HuH-7 (cell line): ENCODE data around the gene CACNA2D3.
"Not testable (repeated sequence)": the region's sequence is repeated elsewhere in the genome, so short reads cannot be mapped to it uniquely, and the experiment has no call there.

ENCODE experiments used
- DNase-seq: peaks from one replicate; pipeline ENCODE4 v3.0.0; 2011; ENCODE audit warnings: low spot score

CACNA2D3 gene

DNA sequence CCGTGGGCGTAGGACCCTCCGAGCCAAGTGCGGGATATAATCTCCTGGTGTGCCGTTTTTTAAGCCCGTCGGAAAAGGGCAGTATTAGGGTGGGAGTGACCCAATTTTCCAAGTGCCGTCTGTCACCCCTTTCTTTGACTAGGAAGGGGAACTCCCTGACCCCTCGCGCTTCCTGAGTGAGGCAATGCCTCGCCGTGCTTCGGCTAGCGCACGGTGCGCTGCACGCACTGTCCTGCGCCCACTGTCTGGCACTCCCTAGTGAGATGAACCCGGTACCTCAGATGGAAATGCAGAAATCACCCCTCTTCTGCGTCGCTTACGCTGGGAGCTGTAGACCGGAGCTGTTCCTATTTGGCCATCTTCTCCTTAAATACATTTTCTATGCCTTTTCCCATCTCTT lies 342.2 kb downstream of the CACNA2D3 start:
- not testable (repeated sequence) for DNase-seq

DNA sequence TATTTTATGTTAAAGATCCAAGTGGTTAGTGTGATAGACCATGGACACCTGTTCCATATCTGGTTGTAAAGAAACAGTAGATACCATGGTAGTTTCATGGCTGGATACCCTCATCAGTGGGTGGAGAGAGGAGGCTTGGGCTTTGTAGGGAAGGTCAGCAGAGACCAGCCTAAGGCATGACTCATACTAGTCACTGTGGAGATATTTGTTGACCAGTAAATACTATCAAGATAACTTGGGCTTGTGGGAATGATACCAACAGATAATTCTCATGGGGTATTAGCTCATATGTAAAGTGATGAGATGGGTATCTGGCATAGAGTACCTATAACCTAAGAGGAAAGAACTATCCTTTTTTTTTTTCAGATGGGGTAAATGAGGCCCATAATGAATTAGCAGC lies 354.5 kb downstream of the CACNA2D3 start:
- no peak for DNase-seq

DNA sequence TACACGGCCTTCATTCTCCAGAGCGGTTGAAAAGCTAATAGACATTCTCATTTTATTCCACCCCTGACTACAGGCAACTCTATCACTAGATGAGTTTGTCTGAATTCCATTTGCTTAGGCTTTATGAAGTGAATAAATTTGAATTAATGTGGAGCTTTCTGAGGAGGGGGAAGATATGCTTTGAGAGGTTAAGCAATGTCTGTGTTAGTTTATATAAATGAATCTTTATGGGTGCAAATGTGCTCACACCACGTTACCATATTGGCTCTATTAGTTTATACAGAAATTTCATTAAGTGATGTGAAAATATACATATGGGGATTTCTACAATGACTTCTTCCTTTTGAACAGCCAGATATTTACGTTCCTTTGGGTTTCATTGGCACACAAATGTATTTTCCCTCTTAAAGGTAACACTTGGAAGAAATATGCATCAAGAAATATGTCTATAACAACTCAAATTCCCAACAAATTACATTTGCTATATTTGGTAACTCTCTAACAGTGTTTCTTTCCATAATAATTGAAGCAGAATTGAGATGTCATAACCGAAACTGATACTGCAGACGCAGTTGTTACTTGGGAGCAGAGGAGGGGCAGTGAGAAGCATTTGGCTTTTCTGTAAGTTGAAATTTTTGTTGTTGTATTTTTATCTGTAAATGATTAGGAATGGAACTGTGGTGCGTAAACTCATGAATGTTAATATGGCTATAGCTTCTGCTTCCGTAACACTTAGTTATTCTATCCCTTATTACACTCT lies 359.4 kb downstream of the CACNA2D3 start:
- DNase-seq, result no peak

DNA sequence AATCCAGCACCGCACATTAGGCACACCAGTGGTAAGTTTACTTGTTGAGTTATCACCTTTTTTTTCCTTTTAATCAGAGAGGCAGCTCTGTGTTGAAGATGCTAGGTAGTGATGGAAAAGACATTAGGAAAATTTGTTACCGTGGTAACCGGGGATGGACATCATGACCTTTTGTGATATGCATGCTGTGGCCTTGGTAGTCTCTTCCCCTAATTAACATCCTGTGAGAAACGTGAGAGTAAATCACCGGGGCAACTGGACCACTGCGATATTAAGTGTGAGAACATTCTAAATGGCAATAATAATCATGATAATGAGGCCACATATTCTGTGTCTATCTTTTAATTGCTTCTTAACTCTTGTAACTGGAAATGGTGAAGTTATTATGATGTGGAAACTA lies 362.0 kb downstream of the CACNA2D3 start:
- DNase-seq, result no peak

DNA sequence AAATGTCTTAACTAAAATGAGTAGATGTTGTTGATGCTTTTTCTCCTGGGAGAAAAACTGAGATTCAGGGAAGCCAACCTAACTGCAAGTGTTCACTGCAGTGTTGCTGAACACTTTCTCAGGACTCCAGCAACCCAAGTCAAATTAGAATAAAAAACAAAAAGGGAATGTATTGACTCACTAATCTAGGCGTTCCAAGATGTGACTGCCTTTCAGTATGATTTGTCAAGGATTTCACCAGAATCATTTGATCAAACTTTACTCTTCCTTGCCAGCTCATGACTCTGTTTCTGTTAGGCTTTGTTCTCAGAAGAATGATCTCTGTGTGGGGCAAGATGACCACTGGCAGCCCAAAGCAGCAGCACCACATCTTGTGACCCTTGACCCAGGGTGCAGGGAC lies 364.0 kb downstream of the CACNA2D3 start:
- DNase-seq, result no peak

DNA sequence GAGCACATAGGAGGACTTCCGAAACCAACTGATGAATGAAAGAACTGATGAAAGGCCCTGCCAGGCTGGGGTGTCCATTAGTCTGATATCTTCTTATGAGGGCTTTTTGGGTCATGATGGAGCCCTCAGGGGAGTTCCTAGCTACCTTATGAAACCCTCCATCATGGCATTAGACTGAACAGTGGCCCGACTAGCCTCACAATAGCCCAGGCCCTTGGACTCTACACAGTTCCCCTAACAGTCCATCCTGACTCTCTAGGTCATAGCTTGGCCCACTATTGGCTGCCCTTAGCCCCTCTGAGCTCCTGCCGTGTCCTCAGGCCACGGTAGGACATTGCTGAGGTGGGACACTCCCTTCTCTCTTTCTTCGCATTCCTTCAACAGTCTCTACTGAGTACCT lies 365.9 kb downstream of the CACNA2D3 start:
- DNase-seq, result no peak

DNA sequence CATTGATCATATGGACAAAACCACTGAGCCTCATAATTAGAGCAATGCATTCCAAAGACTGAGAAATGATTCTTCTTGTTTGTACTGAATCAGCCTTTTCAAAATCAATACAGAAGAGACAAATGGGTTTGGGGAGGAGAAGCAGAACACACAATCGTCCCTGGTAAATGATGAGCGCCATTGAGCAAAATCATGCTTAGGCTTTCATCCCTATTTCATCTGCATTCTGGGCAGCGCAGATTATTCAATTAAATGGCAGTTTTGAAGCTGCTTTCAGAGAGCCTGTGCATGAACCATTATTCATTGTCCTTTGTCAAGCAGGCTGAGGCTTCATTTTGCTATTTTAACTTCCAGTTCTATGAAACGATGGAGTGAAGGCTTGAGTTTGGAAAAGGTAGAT lies 371.9 kb downstream of the CACNA2D3 start:
- DNase-seq, result no peak

DNA sequence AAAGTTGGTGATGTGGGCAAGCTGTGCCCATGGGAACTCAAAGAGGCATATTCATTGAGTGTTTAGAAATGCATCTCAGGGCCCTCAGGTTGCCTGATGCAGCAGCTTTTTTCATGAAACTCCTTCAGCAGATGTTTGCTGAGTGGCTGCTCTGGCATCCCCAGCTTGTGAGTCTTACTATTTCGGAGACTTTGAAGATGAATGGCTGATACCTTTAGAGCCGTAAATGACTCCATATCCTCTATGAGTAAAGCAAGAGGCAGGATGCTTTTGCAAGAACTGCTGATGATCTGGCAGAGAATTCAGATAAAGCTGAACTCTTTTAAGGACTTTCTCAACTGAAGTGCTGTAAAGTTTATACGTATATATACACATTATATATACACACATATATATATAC lies 384.3 kb downstream of the CACNA2D3 start:
- DNase-seq, result no peak

DNA sequence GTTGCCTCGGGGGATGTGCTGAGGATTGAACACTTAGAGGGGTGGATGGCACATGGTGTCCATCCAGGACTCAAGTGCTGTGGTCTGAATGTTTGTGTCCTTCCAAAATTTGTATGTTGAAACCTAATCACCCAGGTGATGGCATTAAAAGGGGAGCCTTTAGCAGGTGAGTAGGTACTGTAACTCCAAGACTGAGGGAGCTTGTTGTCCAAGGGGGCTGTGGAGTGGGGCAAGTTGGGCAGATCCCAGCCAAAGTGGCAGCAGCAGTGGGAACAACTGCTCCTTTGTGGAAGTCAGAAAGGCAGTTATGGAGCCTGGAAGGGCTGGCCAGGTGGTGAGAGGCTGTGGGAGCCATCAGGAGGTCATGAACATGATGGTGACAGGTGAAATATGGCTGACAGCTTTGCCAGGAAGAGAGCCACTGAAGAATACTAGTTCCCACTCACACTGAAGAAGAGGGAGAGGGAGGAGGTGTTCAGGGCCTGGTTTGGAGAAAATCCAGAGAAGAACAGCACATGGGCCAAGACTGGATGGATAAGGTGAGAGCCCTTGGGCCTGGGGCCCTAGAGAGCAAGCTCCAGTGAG lies 385.6 kb downstream of the CACNA2D3 start:
- DNase-seq, result no peak

DNA sequence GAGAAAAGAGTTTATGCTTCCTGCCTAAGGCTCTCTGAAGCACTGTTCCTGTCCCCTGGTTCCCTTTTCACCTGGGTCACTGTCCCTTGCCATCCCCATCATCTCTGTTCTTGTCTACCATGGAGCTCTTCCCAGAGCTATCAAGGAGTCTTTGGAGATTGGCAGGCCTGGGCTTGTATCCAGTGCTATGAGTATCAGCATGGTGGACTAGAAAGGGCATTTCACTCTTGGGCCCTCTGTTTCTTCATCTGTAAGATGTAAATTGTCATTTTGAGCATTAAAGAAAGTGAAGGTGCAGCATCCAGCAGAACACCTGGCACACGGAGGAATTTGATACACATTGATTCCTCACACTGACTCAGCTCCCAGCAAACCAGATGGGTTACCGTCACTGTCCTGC lies 388.2 kb downstream of the CACNA2D3 start:
- no peak for DNase-seq

DNA sequence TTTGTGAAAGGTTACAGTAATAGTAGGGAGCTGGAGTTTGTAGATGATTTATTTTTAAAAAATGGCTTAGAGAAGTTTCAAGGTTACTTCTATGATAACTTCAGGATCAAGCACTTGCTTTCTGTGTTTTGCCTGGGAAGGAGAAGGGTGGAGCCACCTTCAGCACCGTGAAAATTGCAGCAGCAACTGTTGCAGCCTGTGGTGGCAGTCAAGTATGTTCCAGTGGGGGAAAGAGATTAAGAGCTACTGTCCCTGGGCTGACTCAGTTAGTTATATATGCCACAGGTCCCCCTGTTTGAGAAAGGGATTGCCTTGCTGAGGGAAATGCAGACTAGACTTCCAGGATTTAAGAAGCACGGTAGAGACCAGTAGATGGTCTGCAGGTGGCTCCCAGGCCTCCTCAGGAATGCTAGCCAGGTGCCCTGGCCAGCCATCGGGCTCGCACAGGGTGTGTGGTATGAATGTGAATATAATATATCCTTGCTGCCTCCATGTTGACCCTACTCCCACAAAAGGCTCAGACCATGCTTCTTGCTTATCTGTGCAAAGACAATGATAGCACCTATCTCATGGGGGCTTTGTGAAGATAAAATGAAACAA lies 389.5 kb downstream of the CACNA2D3 start:
- no peak for DNase-seq

DNA sequence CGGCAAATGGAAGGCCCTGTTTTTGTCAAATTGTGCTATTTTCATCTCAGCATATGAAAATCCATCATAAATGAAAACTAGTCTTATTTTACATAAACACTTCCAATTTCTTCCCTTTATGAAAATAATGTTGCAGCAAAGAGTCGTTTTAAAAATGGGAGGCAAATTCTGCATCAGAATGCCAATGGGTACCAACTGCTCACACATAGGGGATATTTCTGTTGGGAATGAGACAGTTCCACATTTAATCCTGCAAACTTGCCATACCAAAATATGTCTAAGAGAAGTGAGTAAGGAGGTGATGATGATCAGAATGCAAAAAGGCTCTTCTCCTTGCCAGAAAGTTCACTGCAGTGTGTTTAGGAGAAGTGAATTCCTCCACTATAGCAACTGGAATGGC lies 391.7 kb downstream of the CACNA2D3 start:
- DNase-seq, result no peak

DNA sequence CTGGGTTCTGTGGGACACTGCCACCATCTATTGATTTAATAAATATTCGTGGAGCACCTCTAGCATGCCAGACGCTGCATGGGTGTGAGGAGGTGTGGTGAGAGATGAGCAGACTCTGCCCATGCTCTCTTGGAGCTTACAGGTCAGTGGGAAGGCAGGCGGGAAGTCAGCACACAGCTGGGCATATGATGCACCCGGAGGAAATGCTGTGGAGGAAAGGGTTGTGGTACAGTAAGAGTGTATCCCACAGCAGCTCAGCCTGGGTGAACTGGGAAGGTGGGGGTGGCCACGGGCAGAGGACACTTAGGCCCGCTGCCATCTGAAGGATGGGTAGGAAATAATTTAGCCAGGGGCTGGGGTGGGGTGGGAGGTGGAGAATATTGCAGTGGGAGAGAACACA lies 392.1 kb downstream of the CACNA2D3 start:
- no peak for DNase-seq

DNA sequence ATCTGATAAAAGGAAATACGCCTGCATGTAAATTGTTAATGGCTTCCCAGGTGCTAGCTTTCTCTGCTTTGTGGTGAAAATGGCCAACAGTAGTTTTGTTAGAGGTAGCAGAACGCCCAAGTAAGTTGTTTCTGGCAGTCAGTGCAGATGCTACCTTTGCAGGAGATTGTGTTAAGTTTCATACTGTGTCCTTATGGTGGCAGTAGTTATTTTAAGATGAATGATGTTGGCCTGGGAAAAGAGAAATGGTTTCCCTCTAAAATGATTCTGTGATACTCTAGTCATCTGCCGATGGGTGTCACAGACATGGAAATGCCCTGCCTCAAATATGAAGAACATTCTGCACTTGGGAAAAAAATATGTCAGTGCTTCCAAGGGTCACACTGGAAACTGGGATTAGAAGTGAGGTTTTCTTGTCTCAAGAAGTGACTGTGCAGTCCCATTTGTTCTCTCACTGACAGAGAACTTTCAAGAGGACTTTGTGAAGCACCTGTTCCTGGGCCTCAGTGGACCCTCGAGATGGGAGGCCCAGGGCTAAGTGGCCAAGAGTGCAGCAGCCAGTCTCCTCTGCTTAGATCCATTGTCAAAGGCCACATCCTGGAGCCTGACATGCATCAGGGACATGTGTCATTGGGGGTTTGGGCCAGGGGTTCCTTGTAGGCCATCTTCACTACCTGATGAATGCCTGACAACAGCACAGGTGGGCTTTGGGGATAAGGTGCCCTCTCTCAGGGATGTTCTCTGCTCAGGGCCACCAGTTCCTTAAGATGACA lies 393.3 kb downstream of the CACNA2D3 start:
- DNase-seq, result no peak

DNA sequence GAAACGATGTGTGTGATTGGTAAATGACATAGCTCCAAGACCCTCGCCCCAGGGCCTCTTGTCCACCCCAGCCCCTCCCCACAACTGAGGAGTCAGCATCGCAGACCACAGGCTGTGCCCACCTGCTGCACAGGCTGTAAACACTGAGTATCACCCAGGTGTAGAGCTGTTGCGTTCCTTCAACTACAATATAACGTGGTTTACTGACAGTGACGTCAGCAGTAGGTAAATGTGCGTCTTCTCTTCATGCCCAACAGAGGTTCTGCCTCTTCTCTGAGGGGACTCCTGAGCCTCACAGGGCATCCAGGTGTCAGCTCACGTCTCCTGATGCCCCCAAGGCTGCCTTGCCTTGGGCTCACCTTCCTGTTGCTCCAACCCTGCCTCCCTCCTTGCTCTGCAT lies 395.1 kb downstream of the CACNA2D3 start:
- DNase-seq, result no peak

DNA sequence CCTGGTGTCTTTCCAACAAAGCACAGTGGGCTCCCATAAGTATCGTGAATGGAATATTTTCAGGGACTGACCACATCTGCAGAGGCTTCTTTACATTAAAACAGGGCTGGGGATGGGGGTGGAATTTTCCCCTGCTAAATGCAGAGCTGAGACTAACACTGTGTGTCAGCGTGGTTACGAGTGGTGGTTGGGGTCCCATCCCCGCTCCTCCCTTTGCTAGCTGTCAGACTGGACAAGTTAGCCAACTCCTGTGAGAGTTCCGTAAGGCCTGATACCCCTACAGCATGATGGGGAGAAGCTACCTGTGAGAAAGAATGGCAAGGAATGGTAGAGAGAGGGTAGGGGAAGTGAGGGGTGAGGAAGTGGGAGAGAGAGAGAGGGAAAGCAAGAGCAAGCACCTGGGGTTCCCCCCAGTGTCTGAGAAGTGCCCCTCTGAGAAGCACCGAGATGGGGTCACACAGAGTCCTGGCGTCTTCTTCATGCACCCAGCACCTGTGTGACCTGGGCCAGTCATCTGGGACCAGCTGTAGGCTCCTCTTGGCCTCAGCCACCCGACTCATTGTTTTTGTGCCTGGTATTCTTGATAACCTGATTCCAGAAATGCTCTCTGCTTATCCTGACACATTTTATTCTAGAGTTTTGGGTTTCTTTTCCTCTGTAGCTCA lies 395.8 kb downstream of the CACNA2D3 start:
- no peak for DNase-seq

DNA sequence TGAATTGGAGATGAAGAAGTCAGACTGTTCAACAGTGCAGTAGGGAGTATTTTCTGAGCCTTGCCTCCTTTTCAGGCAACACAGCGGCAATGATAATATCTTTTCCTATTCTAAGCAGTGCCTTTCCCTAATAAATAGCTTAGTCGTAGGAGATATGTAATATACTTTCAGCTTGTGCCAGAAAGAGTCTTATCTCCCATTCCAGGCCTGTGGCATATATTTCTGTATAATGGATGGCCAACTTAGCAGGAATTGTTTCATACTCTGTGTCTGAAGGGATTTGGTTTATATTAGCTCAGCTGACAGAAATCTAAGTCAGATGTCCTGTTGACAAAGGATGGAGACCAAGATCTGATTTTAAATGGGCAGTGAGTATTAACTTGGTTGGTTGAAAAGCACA lies 397.1 kb downstream of the CACNA2D3 start:
- no peak for DNase-seq

DNA sequence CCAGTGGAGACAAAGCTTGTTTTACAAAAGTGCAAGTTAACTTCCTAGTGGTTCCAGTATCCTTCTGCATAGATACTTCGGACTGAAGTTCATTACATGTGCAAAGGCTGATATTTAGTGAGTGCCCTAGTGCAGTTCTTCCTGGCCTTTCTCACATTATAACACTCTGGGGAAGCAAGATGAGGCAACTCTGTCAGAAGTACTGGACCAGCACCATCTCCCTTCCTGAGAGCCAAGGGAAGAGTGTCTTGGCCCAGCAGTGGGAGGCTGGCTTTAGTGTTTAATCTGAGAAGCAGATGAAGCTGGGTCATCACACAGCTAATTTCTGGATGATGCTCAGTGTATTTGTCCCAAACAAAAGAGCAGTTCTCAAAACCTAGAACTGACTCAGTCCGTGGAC lies 397.7 kb downstream of the CACNA2D3 start:
- no peak for DNase-seq

DNA sequence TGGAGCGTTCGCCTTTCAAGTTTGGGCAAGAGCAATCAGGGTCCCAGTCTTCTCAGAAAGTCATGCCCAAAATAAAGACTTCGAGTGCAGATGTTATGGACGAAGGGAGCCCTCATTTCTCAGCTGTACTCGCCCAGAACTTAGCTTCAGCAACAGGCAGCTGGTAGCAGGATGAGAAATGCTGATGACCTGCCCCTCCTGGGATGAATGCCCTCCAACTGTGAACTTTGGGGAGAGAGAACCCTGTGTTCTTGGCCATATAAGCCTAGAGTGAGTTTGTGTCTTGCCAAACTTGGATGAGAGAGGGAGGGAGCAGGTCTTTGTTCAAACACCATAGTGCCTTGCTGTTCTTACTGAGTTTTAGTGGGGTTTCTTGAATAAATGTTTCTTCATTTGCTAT lies 405.2 kb downstream of the CACNA2D3 start:
- no peak for DNase-seq

DNA sequence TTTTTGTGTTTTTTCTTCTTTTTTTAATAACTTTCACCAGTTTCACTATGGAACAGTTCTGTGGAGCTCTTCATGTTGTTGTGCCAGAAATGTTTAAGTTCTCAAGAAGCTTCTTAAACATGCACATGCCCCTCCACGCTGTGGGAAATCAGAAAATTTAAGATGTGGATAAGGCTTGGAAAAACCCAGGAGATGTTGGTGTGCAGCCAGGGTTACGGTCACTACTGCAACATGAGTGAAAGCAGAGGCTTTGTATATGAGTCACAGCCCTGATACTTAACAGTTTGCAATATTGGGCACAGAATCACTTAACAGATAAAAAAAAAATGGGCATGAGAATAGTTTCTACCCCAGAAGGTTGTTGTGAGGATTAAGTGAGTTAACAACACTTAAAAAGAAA lies 405.6 kb downstream of the CACNA2D3 start:
- no peak for DNase-seq

DNA sequence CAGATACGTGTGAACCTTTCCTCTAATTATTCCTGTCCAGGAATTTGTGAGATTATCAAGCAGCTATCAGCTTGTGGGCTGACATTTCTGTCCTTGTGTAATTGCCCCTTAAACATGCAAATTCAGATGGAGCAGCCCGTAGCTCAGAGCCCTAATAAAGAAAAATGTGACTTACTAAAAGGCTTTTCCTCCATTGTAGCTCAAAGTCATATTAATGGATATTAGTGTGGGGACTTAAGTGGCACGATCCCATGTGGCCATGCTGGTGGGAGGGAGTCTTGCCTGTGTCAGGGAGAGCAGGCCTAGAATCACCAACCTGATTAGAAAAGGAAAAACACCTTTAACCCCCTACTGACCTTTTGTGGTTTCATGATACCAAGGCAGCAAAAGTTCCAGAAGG lies 406.3 kb downstream of the CACNA2D3 start:
- no peak for DNase-seq

DNA sequence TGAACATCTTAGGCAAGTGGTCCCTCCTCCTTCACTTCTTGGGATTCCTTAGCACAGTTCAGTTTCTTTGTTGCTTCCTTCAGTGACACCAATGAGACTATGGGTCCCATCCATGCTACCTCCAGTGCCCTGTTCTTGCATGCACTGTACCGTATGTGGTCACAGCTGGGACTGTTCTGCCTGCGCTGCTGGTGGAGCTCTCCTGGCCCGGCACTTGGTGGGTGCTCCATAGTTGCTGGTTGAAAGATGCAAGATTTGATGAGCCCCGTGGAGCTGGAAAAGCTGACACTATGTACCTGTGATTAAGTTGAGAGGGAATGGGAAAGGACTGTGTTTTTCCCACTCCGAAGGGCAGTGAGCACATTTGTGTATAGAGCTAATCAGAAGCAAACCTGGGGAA lies 407.7 kb downstream of the CACNA2D3 start:
- DNase-seq, result no peak
